Left kidney (tissue), 2 donors: Measurements from ENCODE around the gene LUC7L3. TPM values are rescaled to one million over a fixed set of nuclear protein-coding genes. Genes with fewer than 3 reads are reported as not detected.

Experiments used
- DNase-seq: peaks from one replicate; pipeline ENCODE4 v3.0.0-alpha.2; 2013
- polyA plus RNA-seq: library from polyadenylated mRNA; unstranded; fragments of 120-200 nt; gene quantifications from one replicate; pipeline ENCODE4 v1.2.1, GENCODE V29; 2013; ENCODE audit not compliant: insufficient read length

The LUC7L3 gene
- polyA plus RNA-seq, 1 donor: 817 TPM

- no peak for DNase-seq
Measured at GRCh38 chr17:50754521-50754920, 35.1 kb downstream of the LUC7L3 start.

GRCh38 chr17:50758524-50758923 is 39.1 kb downstream of the LUC7L3 start:
- no peak for DNase-seq

GRCh38 chr17:50758989-50759544 is 39.7 kb downstream of the LUC7L3 start:
- no peak for DNase-seq

- DNase-seq: no peak
Measured at GRCh38 chr17:50762177-50762576, 42.8 kb downstream of the LUC7L3 start.

GRCh38 chr17:50763716-50764475 is 44.5 kb downstream of the LUC7L3 start:
- DNase-seq: no peak

GRCh38 chr17:50764734-50765149 is 45.3 kb downstream of the LUC7L3 start:
- no peak for DNase-seq

- no peak for DNase-seq
Measured at GRCh38 chr17:50765454-50766221, 46.2 kb downstream of the LUC7L3 start.

- DNase-seq: no peak
Measured at GRCh38 chr17:50766222-50767023, 47.0 kb downstream of the LUC7L3 start.

GRCh38 chr17:50767030-50767429 is 47.6 kb downstream of the LUC7L3 start:
- no peak for DNase-seq

- no peak for DNase-seq
Measured at GRCh38 chr17:50767446-50767845, 48.0 kb downstream of the LUC7L3 start, which contains the start of gene ANKRD40CL. ANKRD40CL (minus strand) TSS chr17:50767518; CDS start chr17:50766913, 605 bp downstream.

GRCh38 chr17:50768346-50768761 is 49.0 kb downstream of the LUC7L3 start:
- DNase-seq: no peak

GRCh38 chr17:50769884-50770283 is 50.5 kb downstream of the LUC7L3 start:
- no peak for DNase-seq

GRCh38 chr17:50770346-50770745 is 50.9 kb downstream of the LUC7L3 start:
- no peak for DNase-seq

- no peak for DNase-seq
Measured at GRCh38 chr17:50771991-50772785, 52.8 kb downstream of the LUC7L3 start.

- DNase-seq: no peak
Measured at GRCh38 chr17:50774225-50774803, 54.9 kb downstream of the LUC7L3 start.

GRCh38 chr17:50775926-50776325 is 56.5 kb downstream of the LUC7L3 start:
- DNase-seq: no peak

- DNase-seq: no peak
Measured at GRCh38 chr17:50778471-50778870, 59.1 kb downstream of the LUC7L3 start.

GRCh38 chr17:50778988-50779387 is 59.6 kb downstream of the LUC7L3 start:
- DNase-seq: no peak

GRCh38 chr17:50779747-50780353 is 60.4 kb downstream of the LUC7L3 start:
- no peak for DNase-seq

- no peak for DNase-seq
Measured at GRCh38 chr17:50781167-50781566, 61.8 kb downstream of the LUC7L3 start.
